Measurements from ENCODE around the gene RBPJ.
A peak's percentile ranks its signal among the peaks of the same experiment; 100 is the strongest.

Gene RBPJ

DNA sequence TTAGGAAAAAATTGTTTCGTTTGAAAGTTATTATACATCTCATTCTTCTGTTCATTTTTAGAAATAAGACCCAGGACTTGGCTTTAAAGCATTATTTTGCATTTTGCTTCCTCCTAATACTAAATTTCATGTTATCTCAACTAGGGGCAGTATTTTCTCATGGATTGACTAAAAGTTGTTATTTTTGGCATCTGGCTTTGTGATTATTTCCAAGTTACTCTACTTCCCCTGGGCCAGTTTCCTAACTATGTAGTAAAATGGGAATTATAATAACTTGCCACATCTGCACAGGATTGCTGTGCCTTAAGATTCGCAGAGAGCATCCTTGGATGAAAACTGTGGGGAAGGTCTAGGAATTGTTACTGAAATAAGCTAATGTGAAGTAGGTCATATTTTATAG is 3.0 kb downstream of the RBPJ start:
- H3F3A ChIP-seq (ENCODE audit: insufficient read depth) = peaks cover 17% of the 10 kb centered on the region; the same call in 1 of the 2 replicates
- no peak overlapping the region for H2AFZ ChIP-seq (ENCODE audit: low read depth, low read length, severe bottlenecking)
- H3K9ac ChIP-seq (ENCODE audit: low read length) = no peak overlapping the region
- H3K36me3 ChIP-seq (ENCODE audit: low read length) = no peaks in the 10 kb centered on the region
- H4K20me1 ChIP-seq (ENCODE audit: low read depth, low read length) = peaks cover 28% of the 10 kb centered on the region
- no peaks in the 10 kb centered on the region for H3K9me2 ChIP-seq (replicated peaks; ENCODE audit: insufficient read depth, low read length)
- no peaks in the 10 kb centered on the region for H3K9me3 ChIP-seq (ENCODE audit: insufficient read depth, low read length)
- no peak overlapping the region for H3K4me3 ChIP-seq (ENCODE audit: insufficient read depth, low read length, poor library complexity, severe bottlenecking)
- no peaks in the 10 kb centered on the region for H3K27me3 ChIP-seq (ENCODE audit: low read length)
- TF ChIP-seq EZH2phosphoT487 (conservative IDR thresholded peaks at IDR 0.05; ENCODE audit: low read length) = no peak
- TF ChIP-seq, protein P1, sequence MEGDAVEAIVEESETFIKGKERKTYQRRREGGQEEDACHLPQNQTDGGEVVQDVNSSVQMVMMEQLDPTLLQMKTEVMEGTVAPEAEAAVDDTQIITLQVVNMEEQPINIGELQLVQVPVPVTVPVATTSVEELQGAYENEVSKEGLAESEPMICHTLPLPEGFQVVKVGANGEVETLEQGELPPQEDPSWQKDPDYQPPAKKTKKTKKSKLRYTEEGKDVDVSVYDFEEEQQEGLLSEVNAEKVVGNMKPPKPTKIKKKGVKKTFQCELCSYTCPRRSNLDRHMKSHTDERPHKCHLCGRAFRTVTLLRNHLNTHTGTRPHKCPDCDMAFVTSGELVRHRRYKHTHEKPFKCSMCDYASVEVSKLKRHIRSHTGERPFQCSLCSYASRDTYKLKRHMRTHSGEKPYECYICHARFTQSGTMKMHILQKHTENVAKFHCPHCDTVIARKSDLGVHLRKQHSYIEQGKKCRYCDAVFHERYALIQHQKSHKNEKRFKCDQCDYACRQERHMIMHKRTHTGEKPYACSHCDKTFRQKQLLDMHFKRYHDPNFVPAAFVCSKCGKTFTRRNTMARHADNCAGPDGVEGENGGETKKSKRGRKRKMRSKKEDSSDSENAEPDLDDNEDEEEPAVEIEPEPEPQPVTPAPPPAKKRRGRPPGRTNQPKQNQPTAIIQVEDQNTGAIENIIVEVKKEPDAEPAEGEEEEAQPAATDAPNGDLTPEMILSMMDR (IDR thresholded peaks at IDR 0.05; ENCODE audit: insufficient read depth, low read length, poor library complexity, severe bottlenecking) = no peak
- H3K79me2 ChIP-seq (ENCODE audit: insufficient read depth, low read length) = peaks cover 74% of the 10 kb centered on the region
- no peak overlapping the region for H3K27ac ChIP-seq (ENCODE audit: low read depth, low read length)
- no peak overlapping the region for H3K4me2 ChIP-seq (ENCODE audit: low read depth, low read length, poor library complexity, severe bottlenecking)

DNA sequence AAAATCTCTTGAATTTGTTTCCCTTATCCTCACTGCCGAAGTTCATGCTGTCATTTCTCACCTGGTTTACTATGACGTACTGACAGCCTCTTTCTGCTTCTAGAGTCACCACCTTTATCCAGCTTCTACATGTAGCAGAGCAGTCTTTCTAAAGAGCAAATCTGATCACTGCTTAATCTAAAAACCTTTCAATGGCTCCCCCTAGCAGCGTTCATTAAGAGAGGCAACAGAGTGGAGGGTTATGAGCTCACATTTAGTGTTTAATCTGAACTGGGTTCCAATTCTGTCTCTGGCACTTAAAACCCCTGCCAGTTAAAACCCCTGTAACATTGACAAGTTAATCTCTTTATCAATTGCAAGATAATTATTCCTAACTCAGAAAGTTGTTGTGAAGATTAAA is 4.4 kb downstream of the RBPJ start:
- Histone ChIP-seq H3K9me2 (replicated peaks; ENCODE audit: insufficient read depth, low read length) (no peaks in the 10 kb centered on the region), H3K27me3 (ENCODE audit: low read length) (no peaks in the 10 kb centered on the region), H3K4me2 (ENCODE audit: low read depth, low read length, poor library complexity, severe bottlenecking) (no peak overlapping the region), H2AFZ (ENCODE audit: low read depth, low read length, severe bottlenecking) (no peak overlapping the region), H4K20me1 (ENCODE audit: low read depth, low read length) (peaks cover 28% of the 10 kb centered on the region), H3K36me3 (ENCODE audit: low read length) (no peaks in the 10 kb centered on the region), H3K79me2 (ENCODE audit: insufficient read depth, low read length) (peaks cover 84% of the 10 kb centered on the region), H3K4me3 (ENCODE audit: insufficient read depth, low read length, poor library complexity, severe bottlenecking) (no peak overlapping the region), H3K9me3 (ENCODE audit: insufficient read depth, low read length) (no peaks in the 10 kb centered on the region), H3F3A (ENCODE audit: insufficient read depth) (peaks cover 11% of the 10 kb centered on the region; the same call in 1 of the 2 replicates), H3K27ac (ENCODE audit: low read depth, low read length) (no peak overlapping the region), H3K9ac (ENCODE audit: low read length) (no peak overlapping the region)
- TF ChIP-seq, protein P1 (IDR thresholded peaks at IDR 0.05; ENCODE audit: insufficient read depth, low read length, poor library complexity, severe bottlenecking) = peak; percentile 41
- TF ChIP-seq EZH2phosphoT487 (conservative IDR thresholded peaks at IDR 0.05; ENCODE audit: low read length) = no peak

DNA sequence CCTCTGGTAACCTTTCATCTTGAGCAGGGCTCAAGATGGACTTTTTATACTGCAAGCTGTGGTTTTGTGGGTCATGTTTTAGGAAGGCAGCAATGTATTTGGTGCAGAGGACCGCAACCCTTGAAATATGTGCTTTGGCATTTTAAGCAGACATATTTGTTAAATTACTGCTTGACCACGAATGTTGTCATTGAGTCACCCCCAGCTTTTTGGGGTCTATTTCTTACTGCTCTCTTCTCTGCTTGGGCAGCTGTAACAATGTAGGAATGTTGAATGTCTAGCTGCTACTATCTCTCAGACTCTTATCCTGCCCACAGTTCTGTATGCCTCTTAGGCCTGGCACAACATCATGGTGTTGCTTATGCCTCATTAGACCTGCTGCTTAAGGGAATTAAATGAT is 6.0 kb downstream of the RBPJ start:
- H3K9ac ChIP-seq (ENCODE audit: low read length) = no peak overlapping the region
- H3K9me3 ChIP-seq (ENCODE audit: insufficient read depth, low read length) = no peaks in the 10 kb centered on the region
- H3K4me3 ChIP-seq (ENCODE audit: insufficient read depth, low read length, poor library complexity, severe bottlenecking) = no peak overlapping the region
- no peaks in the 10 kb centered on the region for H3K9me2 ChIP-seq (replicated peaks; ENCODE audit: insufficient read depth, low read length)
- H3K27ac ChIP-seq (ENCODE audit: low read depth, low read length) = no peak overlapping the region
- H3K36me3 ChIP-seq (ENCODE audit: low read length) = no peaks in the 10 kb centered on the region
- H4K20me1 ChIP-seq (ENCODE audit: low read depth, low read length) = peaks cover 38% of the 10 kb centered on the region
- no peak for TF ChIP-seq EZH2phosphoT487 (conservative IDR thresholded peaks at IDR 0.05; ENCODE audit: low read length)
- TF ChIP-seq, protein P1 (IDR thresholded peaks at IDR 0.05; ENCODE audit: insufficient read depth, low read length, poor library complexity, severe bottlenecking) = no peak
- no peaks in the 10 kb centered on the region for H3K27me3 ChIP-seq (ENCODE audit: low read length)
- H3K4me2 ChIP-seq (ENCODE audit: low read depth, low read length, poor library complexity, severe bottlenecking) = no peak overlapping the region
- H2AFZ ChIP-seq (ENCODE audit: low read depth, low read length, severe bottlenecking) = no peak overlapping the region
- peaks cover 94% of the 10 kb centered on the region for H3K79me2 ChIP-seq (ENCODE audit: insufficient read depth, low read length)
- H3F3A ChIP-seq (ENCODE audit: insufficient read depth) = peaks cover 9% of the 10 kb centered on the region; the same call in 1 of the 2 replicates
